Keratinocyte (primary cell): ENCODE measurements around the gene BOD1L1. TPM values are rescaled to one million over a fixed set of nuclear protein-coding genes. Genes with fewer than 3 reads are reported as not detected.

Experiments
- DNase-seq: peaks from one replicate; pipeline ENCODE4 v3.0.0-alpha.2; 2011; ENCODE audit warnings: low read depth, missing footprints, low spot score
- FAIRE-seq: peaks from 2 replicates; lab custom pipeline; 2011; peaks lifted over from hg19 to GRCh38; lab: Jason Lieb, UNC
- H2AFZ ChIP-seq: 2 replicates; pipeline ENCODE4 v1.6.0; 2012; ENCODE audit warnings: low read length, control low read depth, inconsistent platforms; ENCODE audit not compliant: control insufficient read depth
- H3K27ac ChIP-seq: 2 replicates; pipeline ENCODE4 v1.5.1; 2011; ENCODE audit warnings: low read length; ENCODE audit not compliant: control insufficient read depth, insufficient read depth
- H3K27me3 ChIP-seq: 3 replicates; pipeline ENCODE4 v1.6.0; 2011; ENCODE audit warnings: low read length; ENCODE audit not compliant: control insufficient read depth, insufficient read depth; ENCODE audit errors: extremely low read depth
- H3K36me3 ChIP-seq, 2 experiments: 2 replicates in 1 of 2; 3 replicates in 1 of 2; pipeline ENCODE4 v1.5.1; 2011; ENCODE audit warnings: low read length in 2 of 2, mild to moderate bottlenecking in 1 of 2; ENCODE audit not compliant: control insufficient read depth in 2 of 2, insufficient read depth in 2 of 2; ENCODE audit errors: extremely low read depth in 1 of 2
- H3K4me1 ChIP-seq: 3 replicates; pipeline ENCODE4 v1.5.1; 2011; ENCODE audit warnings: low read length; ENCODE audit not compliant: control insufficient read depth, insufficient read depth; ENCODE audit errors: extremely low read depth
- H3K4me2 ChIP-seq: 3 replicates; pipeline ENCODE4 v1.6.0; 2011; ENCODE audit warnings: low read depth, low read length; ENCODE audit not compliant: control insufficient read depth, insufficient read depth; ENCODE audit errors: extremely low read depth
- H3K4me3 ChIP-seq, 3 experiments: fragments of 200-600 bp in 1 of 3; sonication (generic) in 1 of 3; 2 replicates in 2 of 3; 3 replicates in 1 of 3; pipeline ENCODE4 v1.5.1; 2011 to 2016; ENCODE audit warnings: low read length in 3 of 3, mild to moderate bottlenecking in 3 of 3, control low read depth in 2 of 3, inconsistent platforms in 1 of 3, low read depth in 1 of 3, mixed read lengths in 1 of 3, mixed run types in 1 of 3, moderate library complexity in 1 of 3; ENCODE audit not compliant: control insufficient read depth in 2 of 3, insufficient read depth in 2 of 3; ENCODE audit errors: extremely low read depth in 1 of 3
- H3K79me2 ChIP-seq: 2 replicates; pipeline ENCODE4 v1.6.0; 2012; ENCODE audit warnings: low read length; ENCODE audit not compliant: control insufficient read depth, insufficient read depth
- H3K9ac ChIP-seq: 3 replicates; pipeline ENCODE4 v1.6.0; 2011; ENCODE audit warnings: low read length; ENCODE audit not compliant: control insufficient read depth, insufficient read depth; ENCODE audit errors: extremely low read depth
- H3K9me1 ChIP-seq: 3 replicates; pipeline ENCODE4 v1.6.0; 2011; ENCODE audit warnings: low read length; ENCODE audit not compliant: control insufficient read depth, insufficient read depth; ENCODE audit errors: extremely low read depth
- H3K9me3 ChIP-seq: 2 replicates; pipeline ENCODE4 v1.5.1; 2012; ENCODE audit warnings: low read depth, low read length; ENCODE audit not compliant: control insufficient read depth
- H4K20me1 ChIP-seq: 3 replicates; pipeline ENCODE4 v1.6.0; 2011; ENCODE audit warnings: low read length; ENCODE audit not compliant: control insufficient read depth, insufficient read depth; ENCODE audit errors: extremely low read depth
- EZH2 ChIP-seq: IDR thresholded peaks from one replicate; pipeline ENCODE4 v1.6.1; 2012; ENCODE audit warnings: inconsistent platforms, mild to moderate bottlenecking, low read length, moderate library complexity
- dilution Hi-C: fragments of 300-500 bp; cut with MboI; formaldehyde crosslinking; loops from one replicate; pipeline ENCODE4 v1.7.0; 2020; ENCODE audit warnings: low sequenced_read_pairs; ENCODE audit not compliant: extremely low pct_ligation_motif_present
- polyA plus RNA-seq, 5 experiments: library from polyadenylated mRNA; depleted of rRNA in 3 of 5; stranded (reverse) in 3 of 5; stranded (forward) in 1 of 5; unstranded in 1 of 5; fragments of >200 nt; gene quantifications; 1 replicate in 1 of 5; 2 replicates in 3 of 5; 3 replicates in 1 of 5; pipeline versions ENCODE4 v1.2.1 to v1.2.3, GENCODE V29; 2011 to 2012; ENCODE audit warnings: missing spikeins in 2 of 5, low read depth in 1 of 5, low replicate concordance in 1 of 5
- TF ChIP-seq, protein P1 (sequence below), 3 experiments: IDR thresholded peaks in 1 of 3; conservative IDR thresholded peaks in 1 of 3; optimal IDR thresholded peaks in 1 of 3; 2 replicates in 2 of 3; 3 replicates in 1 of 3; pipeline versions ENCODE3 to v1.5.1; 2011; ENCODE audit warnings: low read length in 3 of 3, mild to moderate bottlenecking in 3 of 3, moderate library complexity in 2 of 3, control low read depth in 1 of 3, inconsistent platforms in 1 of 3; ENCODE audit not compliant: insufficient read depth in 2 of 3; ENCODE audit errors: extremely low read depth in 1 of 3

BOD1L1 gene
- polyA plus RNA-seq, 1 donor (not counting 4 experiments of a cell fraction or from before 2014, with no cell fraction given) = 20.6 TPM

DNA sequence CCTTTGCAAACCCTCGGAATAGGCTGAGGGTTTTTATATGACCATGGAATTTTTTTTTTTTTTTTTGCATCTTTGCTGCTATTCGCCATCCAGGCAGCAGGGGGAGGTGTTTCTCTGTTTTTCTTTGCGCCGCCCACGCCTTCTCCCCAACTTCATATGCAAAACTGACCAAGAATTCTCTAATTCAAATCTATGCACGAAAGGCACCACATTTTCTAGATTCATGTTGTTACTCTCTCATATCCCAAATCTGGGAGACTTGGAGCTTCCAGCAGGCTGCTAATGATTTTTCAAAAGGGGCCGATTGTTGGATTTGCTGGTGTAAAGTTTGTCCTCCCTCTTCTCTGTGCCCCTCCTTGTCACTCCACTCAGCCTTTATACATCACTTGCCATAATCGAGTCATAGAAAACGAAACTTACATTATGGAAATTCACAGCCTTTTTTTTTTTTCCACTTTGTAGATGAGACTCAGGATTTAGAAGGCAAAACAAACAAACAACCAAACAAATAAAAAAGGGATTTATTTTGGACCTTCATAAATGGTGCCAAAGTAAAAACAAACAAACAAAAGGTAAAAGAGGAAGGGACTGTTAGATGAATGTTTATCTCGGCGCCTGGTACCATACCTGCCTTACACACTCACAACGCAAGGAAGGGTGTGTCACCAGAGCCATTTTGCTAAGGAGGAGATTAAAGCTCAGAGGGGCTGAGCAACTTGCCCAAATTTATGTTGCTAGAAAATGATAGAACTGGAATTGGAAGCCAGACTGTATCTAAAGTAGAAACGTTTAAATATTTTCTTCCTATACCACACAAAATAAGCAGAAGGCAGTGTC lies 29.3 kb upstream of the BOD1L1 start:
- Histone ChIP-seq H3K9me1 (no peaks in the 10 kb centered on the region), H3K79me2 (no peaks in the 10 kb centered on the region), H3K9ac (no peak overlapping the region), H3K4me2 (peak overlapping the region; percentile 85), H4K20me1 (no peaks in the 10 kb centered on the region), H3K4me1 (peaks cover 7% of the 10 kb centered on the region), H2AFZ (peak overlapping the region; percentile 49), H3K4me3 (peak overlapping the region in 2 of 3 experiments; percentile 44 to 60), H3K27ac (no peak overlapping the region), H3K27me3 (no peaks in the 10 kb centered on the region), H3K36me3 (no peaks in the 10 kb centered on the region), H3K9me3 (no peaks in the 10 kb centered on the region)
- DNase-seq (no peak), FAIRE-seq (peak; percentile 44)
- TF ChIP-seq EZH2 = no peak
- TF ChIP-seq, protein P1, sequence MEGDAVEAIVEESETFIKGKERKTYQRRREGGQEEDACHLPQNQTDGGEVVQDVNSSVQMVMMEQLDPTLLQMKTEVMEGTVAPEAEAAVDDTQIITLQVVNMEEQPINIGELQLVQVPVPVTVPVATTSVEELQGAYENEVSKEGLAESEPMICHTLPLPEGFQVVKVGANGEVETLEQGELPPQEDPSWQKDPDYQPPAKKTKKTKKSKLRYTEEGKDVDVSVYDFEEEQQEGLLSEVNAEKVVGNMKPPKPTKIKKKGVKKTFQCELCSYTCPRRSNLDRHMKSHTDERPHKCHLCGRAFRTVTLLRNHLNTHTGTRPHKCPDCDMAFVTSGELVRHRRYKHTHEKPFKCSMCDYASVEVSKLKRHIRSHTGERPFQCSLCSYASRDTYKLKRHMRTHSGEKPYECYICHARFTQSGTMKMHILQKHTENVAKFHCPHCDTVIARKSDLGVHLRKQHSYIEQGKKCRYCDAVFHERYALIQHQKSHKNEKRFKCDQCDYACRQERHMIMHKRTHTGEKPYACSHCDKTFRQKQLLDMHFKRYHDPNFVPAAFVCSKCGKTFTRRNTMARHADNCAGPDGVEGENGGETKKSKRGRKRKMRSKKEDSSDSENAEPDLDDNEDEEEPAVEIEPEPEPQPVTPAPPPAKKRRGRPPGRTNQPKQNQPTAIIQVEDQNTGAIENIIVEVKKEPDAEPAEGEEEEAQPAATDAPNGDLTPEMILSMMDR (optimal IDR thresholded peaks at IDR 0.05 in 1 of 3, IDR thresholded peaks at IDR 0.05 in 1 of 3, conservative IDR thresholded peaks at IDR 0.05 in 1 of 3; ENCODE audit: extremely low read depth in 1 of 3, insufficient read depth in 2 of 3, low read length in 3 of 3) = peak; percentile 65 to 71 (median 69)
- dilution Hi-C loops = no loop called here

DNA sequence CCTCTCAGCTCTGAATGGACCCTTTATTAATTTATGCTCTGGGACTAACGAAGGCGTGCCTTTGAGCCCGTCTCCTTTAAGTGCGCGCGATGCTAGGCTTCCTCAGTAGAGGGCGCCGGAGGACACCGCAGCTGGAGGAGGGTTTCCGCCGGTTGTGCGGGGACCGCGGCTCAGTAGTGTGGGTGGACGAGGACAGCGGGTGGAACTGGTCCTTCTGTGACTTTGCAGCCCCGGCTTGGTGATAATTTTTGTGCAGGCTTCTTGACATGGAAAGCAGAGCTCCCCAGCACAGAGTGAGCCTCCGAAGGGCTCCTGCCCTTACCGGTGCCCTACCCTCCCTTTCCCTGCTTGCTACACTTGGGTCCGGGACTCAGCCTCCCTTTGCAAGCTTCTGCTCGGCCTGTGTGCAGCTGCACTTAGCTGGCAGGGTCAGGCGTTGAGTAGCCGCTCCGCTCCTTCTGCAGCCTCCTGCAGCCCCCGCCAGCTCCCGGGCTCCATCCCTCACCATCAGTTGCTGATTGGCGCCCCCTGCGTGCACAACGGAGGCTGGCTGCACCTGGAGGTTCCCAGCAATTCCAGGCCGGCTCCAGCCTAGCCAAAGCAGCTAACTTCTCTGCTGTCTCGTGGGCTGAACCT lies 26.8 kb upstream of the BOD1L1 start:
- Histone ChIP-seq H3K27me3 (no peaks in the 10 kb centered on the region), H2AFZ (peak overlapping the region; percentile 98), H3K4me1 (peaks cover 7% of the 10 kb centered on the region), H4K20me1 (no peaks in the 10 kb centered on the region), H3K4me3 (peak overlapping the region; percentile 43 to 78 (median 72)), H3K79me2 (no peaks in the 10 kb centered on the region), H3K9ac (peak overlapping the region; percentile 36), H3K27ac (no peak overlapping the region), H3K9me3 (no peaks in the 10 kb centered on the region), H3K36me3 (no peaks in the 10 kb centered on the region), H3K4me2 (peak overlapping the region; percentile 91), H3K9me1 (no peaks in the 10 kb centered on the region)
- DNase-seq = no peak
- peak; percentile 57 for FAIRE-seq
- dilution Hi-C loops = no loop called here
- TF ChIP-seq, protein P1 (optimal IDR thresholded peaks at IDR 0.05 in 1 of 3, IDR thresholded peaks at IDR 0.05 in 1 of 3, conservative IDR thresholded peaks at IDR 0.05 in 1 of 3; ENCODE audit: extremely low read depth in 1 of 3, insufficient read depth in 2 of 3, low read length in 3 of 3) = peak; percentile 68 to 95 (median 81)
- no peak for TF ChIP-seq EZH2
